Prostate gland (tissue), 2 donors: Measurements from ENCODE around the gene GATB. TPM values are rescaled to one million over a fixed set of nuclear protein-coding genes. Genes with fewer than 3 reads are reported as not detected.

Experiments
- DNase-seq: peaks from one replicate; pipeline ENCODE4 v3.0.0-alpha.2; 2019; ENCODE audit warnings: low spot score
- H3K27ac ChIP-seq, 2 donors: fragments of 200-600 bp; sonication (generic); 2 replicates each; pipeline ENCODE4 v1.5.1; 2017 to 2019
- H3K27me3 ChIP-seq: fragments of 200-600 bp; sonication (generic); replicated peaks from 2 replicates; pipeline ENCODE4 v1.5.1; 2019; ENCODE audit not compliant: insufficient read depth
- H3K36me3 ChIP-seq, 2 donors: fragments of 200-600 bp; sonication (generic); 1 replicate in 1 of 2; 2 replicates in 1 of 2; pipeline versions ENCODE4 v1.5.1 to v1.8.1; 2017 to 2019
- H3K4me1 ChIP-seq: fragments of 200-600 bp; sonication (generic); replicated peaks from 2 replicates; pipeline ENCODE4 v1.5.1; 2019
- H3K4me3 ChIP-seq, 2 donors: fragments of 200-600 bp; sonication (generic); 2 replicates each; pipeline ENCODE4 v1.5.1; 2017 to 2019
- H3K9me3 ChIP-seq: fragments of 200-600 bp; sonication (generic); 2 replicates; pipeline ENCODE4 v1.5.1; 2017
- CTCF ChIP-seq, 4 experiments: fragments of 200-600 bp in 2 of 4; fragments of 450-650 bp in 2 of 4; sonication (generic) in 2 of 4; IDR thresholded peaks; 1 replicate in 3 of 4; 2 replicates in 1 of 4; pipeline ENCODE4 v1.5.1; 2016 to 2019; ENCODE audit warnings: antibody characterized with exemption in 4 of 4, mild to moderate bottlenecking in 2 of 4, moderate library complexity in 2 of 4
- POLR2A ChIP-seq: fragments of 450-650 bp; IDR thresholded peaks from one replicate; pipeline ENCODE4 v1.6.1; 2016; ENCODE audit warnings: antibody characterized with exemption, mild to moderate bottlenecking
- POLR2AphosphoS5 ChIP-seq: sonication (generic); formaldehyde crosslinking; IDR thresholded peaks from one replicate; pipeline ENCODE4 v1.6.1; 2017; ENCODE audit warnings: antibody characterized with exemption
- WGBS: methylation state at CpG from one replicate; pipeline ENCODE4 v1.1.5; 2018; 5-methylcytosine and 5-hydroxymethylcytosine counted together
- intact Hi-C: fragments of 100-400 bp; cut with DNase I; formaldehyde crosslinking; loops from one replicate; pipeline ENCODE4 v1.14.2; 2022
- total RNA-seq, 2 donors: library from RNA; depleted of rRNA; stranded (reverse); fragments of >200 nt; gene quantifications; one replicate each; pipeline ENCODE4 v1.1.0, GENCODE V29; 2016

Gene GATB
- total RNA-seq, 2 donors from 2014 or later = 15.8 to 38.7 TPM

GRCh38 chr4:151698213-151698612 is 62.6 kb downstream of the GATB start:
- Histone ChIP-seq H3K36me3 (no peaks in the 10 kb centered on the region), H3K4me1 (no peaks in the 10 kb centered on the region), H3K27me3 (no peaks in the 10 kb centered on the region), H3K4me3 (no peak overlapping the region), H3K27ac (no peak overlapping the region), H3K9me3 (no peaks in the 10 kb centered on the region)
- no peak for DNase-seq
- WGBS = 97% methylated on average over 6 of the region's 6 CpGs
- intact Hi-C loops = no loop called here
- TF ChIP-seq POLR2A (no peak), POLR2AphosphoS5 (no peak), CTCF (IDR thresholded peaks at IDR 0.05) (no peak)

- WGBS = 91% methylated on average over 13 of the region's 13 CpGs
These were observed 65.7 kb downstream of the GATB start for GRCh38 chr4:151694961-151695720.

DNA sequence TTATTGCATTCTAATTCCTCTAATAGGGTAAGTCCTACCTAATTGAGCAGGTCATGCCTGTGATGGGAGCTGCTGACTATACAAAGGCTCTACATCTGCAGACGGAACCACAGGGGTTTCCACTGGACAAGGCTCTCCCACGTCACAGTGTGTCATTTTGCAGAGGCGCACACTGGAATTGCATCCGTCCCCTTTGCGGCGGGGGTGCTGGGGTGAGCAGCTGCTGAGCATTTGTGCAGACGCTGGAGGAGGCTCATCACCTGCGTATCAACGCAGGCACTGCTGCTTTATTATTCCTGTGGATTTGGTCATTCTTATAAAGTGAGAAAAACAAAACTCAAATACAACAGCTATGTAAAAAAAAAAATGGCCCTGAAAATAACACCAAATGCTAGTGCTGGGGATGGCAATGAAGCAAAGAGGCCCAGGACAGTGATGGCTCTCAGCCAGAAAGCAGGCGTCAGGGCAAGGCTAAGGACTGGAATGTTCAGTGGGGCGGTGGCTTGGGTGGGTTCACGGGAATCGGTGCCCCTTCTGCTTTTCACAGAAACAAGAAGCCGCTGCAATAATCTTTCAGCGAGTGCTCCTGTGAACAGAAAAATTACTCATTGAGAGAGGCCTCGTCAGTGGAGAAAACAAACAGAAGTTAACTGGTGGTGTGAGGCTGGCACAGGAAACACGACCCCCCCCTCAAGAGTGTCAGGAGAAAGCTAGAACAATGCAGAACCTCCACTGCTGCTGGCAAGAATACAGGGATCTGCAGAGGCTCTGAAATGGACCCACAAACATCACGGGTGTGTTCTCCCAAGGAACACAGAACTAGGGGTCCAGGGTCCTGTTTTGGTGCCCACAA is 67.8 kb downstream of the GATB start:
- no peak overlapping the region for H3K27ac ChIP-seq
- DNase-seq = no peak
- H3K4me1 ChIP-seq = peaks cover 14% of the 10 kb centered on the region
- H3K36me3 ChIP-seq = no peaks in the 10 kb centered on the region
- no peaks in the 10 kb centered on the region for H3K27me3 ChIP-seq
- TF ChIP-seq POLR2A (no peak), CTCF (IDR thresholded peaks at IDR 0.05) (no peak), POLR2AphosphoS5 (no peak)
- intact Hi-C loops = no loop called here
- no peak overlapping the region for H3K4me3 ChIP-seq
- H3K9me3 ChIP-seq = no peaks in the 10 kb centered on the region
- WGBS = 73% methylated on average over 18 of the region's 18 CpGs

More at GRCh38 chr4:151694961-151695720, 65.7 kb downstream of the GATB start:
- TF ChIP-seq POLR2A (no peak), POLR2AphosphoS5 (no peak), CTCF (IDR thresholded peaks at IDR 0.05) (no peak)
- no peak for DNase-seq
- Histone ChIP-seq H3K4me3 (no peak overlapping the region), H3K36me3 (no peaks in the 10 kb centered on the region), H3K27me3 (no peaks in the 10 kb centered on the region), H3K9me3 (no peaks in the 10 kb centered on the region), H3K27ac (no peak overlapping the region), H3K4me1 (peaks cover 8% of the 10 kb centered on the region)
- intact Hi-C loops = no loop called here

GRCh38 chr4:151692443-151692782 is 68.4 kb downstream of the GATB start:
- 46% methylated on average over 6 of the region's 6 CpGs for WGBS
- Histone ChIP-seq H3K27me3 (no peaks in the 10 kb centered on the region), H3K9me3 (no peaks in the 10 kb centered on the region), H3K36me3 (no peaks in the 10 kb centered on the region), H3K27ac (peak overlapping the region in 1 of 2 donors; percentile 62), H3K4me1 (peaks cover 19% of the 10 kb centered on the region), H3K4me3 (no peak overlapping the region)
- intact Hi-C loops = no loop called here
- no peak for TF ChIP-seq CTCF (IDR thresholded peaks at IDR 0.05)
- TF ChIP-seq POLR2AphosphoS5 = no peak
- TF ChIP-seq POLR2A = no peak
- peak; percentile 44 for DNase-seq
